ENCODE measurements around the gene FOLH1.
"Not testable (repeated sequence)": the region's sequence is repeated elsewhere in the genome, so short reads cannot be mapped to it uniquely, and the experiment has no call there.

The FOLH1 gene

DNA sequence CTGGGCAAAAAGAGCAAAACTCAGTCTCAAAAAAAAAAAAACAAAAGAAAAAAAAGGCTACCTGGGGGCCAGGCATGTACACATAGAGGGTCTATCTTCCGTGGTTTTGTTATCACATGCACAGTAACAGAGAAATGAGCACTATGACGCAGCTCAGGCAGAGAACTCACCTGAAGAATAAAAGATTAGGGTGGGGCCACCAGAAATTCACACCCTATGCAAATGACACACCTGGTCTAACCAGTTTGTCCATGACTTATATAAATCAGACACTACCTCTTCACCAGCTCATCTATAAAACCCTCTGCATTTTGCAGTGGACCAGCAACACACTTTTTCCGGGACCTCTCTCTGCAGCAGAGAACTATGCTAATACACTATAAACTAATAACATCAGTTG lies 30.5 kb downstream of the FOLH1 start:
- not testable (repeated sequence) for H3K36me3 ChIP-seq (ENCODE audit: control insufficient read depth in 1 of 2, insufficient read depth in 2 of 2, low read length in 2 of 2); H3K18ac ChIP-seq (ENCODE audit: low read length); H2BK120ac ChIP-seq (ENCODE audit: insufficient read depth, low read length, poor library complexity); H3K27me3 ChIP-seq (ENCODE audit: insufficient read depth, low read length); DNase-seq; H2BK5ac ChIP-seq (ENCODE audit: low read depth, low read length, poor library complexity); H3K79me1 ChIP-seq (ENCODE audit: low read length); H3K23ac ChIP-seq (ENCODE audit: low read length); H3K4me1 ChIP-seq (ENCODE audit: control insufficient read depth in 1 of 2, insufficient read depth in 2 of 2, low read length in 2 of 2); H3K4me3 ChIP-seq (ENCODE audit: low read depth, low read length); H4K91ac ChIP-seq (ENCODE audit: low read depth, low read length); H4K12ac ChIP-seq (ENCODE audit: low read depth, low read length); H2AFZ ChIP-seq (ENCODE audit: insufficient read depth, low read length, poor library complexity); H3K4ac ChIP-seq (ENCODE audit: low read depth, low read length); H3K4me2 ChIP-seq (ENCODE audit: low read length); H2AK5ac ChIP-seq (ENCODE audit: low read length); H3K9me3 ChIP-seq (ENCODE audit: insufficient read depth, low read depth, low read length); H3K14ac ChIP-seq (ENCODE audit: low read length); H2BK12ac ChIP-seq (ENCODE audit: low read length); H3K27ac ChIP-seq (ENCODE audit: low read depth, low read length); H4K8ac ChIP-seq (ENCODE audit: low read depth, low read length); H3K79me2 ChIP-seq (ENCODE audit: control insufficient read depth, insufficient read depth, low read length, poor library complexity); H3K9ac ChIP-seq (ENCODE audit: low read length)
- no CpG with 5 or more reads among the region's 3 CpGs for WGBS (ENCODE audit: extremely low coverage, insufficient coverage, insufficient read length)

DNA sequence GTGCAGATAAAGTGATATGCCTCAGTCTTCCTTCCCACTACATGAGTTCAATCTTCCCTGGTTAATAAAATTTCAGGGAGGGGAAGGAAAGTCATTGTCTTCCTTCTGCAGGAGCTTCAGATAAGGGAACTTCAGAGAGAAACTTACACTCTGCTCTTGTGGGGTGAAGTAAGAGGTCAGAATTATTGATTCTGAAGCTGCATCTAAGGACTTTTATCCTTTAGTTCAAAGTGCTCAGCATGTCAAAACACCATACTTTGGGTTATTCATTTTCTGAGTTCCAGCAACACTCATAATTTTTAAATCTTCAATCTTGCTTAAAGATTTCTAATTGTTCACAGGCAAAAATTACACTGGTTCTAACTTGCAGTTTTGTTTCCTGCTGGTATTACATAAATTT lies 33.0 kb downstream of the FOLH1 start:
- not testable (repeated sequence) for H2BK12ac ChIP-seq (ENCODE audit: low read length); H4K91ac ChIP-seq (ENCODE audit: low read depth, low read length); H3K27me3 ChIP-seq (ENCODE audit: insufficient read depth, low read length); H4K8ac ChIP-seq (ENCODE audit: low read depth, low read length); H3K23ac ChIP-seq (ENCODE audit: low read length); H2AFZ ChIP-seq (ENCODE audit: insufficient read depth, low read length, poor library complexity); H4K12ac ChIP-seq (ENCODE audit: low read depth, low read length); H3K9me3 ChIP-seq (ENCODE audit: insufficient read depth, low read depth, low read length); H3K79me1 ChIP-seq (ENCODE audit: low read length); H3K18ac ChIP-seq (ENCODE audit: low read length); H3K4ac ChIP-seq (ENCODE audit: low read depth, low read length); DNase-seq; H2AK5ac ChIP-seq (ENCODE audit: low read length); H3K4me1 ChIP-seq (ENCODE audit: control insufficient read depth in 1 of 2, insufficient read depth in 2 of 2, low read length in 2 of 2); H3K27ac ChIP-seq (ENCODE audit: low read depth, low read length); H3K4me3 ChIP-seq (ENCODE audit: low read depth, low read length); H3K79me2 ChIP-seq (ENCODE audit: control insufficient read depth, insufficient read depth, low read length, poor library complexity); H3K36me3 ChIP-seq (ENCODE audit: control insufficient read depth in 1 of 2, insufficient read depth in 2 of 2, low read length in 2 of 2); H3K4me2 ChIP-seq (ENCODE audit: low read length); H2BK5ac ChIP-seq (ENCODE audit: low read depth, low read length, poor library complexity); H3K14ac ChIP-seq (ENCODE audit: low read length); H2BK120ac ChIP-seq (ENCODE audit: insufficient read depth, low read length, poor library complexity); H3K9ac ChIP-seq (ENCODE audit: low read length)

DNA sequence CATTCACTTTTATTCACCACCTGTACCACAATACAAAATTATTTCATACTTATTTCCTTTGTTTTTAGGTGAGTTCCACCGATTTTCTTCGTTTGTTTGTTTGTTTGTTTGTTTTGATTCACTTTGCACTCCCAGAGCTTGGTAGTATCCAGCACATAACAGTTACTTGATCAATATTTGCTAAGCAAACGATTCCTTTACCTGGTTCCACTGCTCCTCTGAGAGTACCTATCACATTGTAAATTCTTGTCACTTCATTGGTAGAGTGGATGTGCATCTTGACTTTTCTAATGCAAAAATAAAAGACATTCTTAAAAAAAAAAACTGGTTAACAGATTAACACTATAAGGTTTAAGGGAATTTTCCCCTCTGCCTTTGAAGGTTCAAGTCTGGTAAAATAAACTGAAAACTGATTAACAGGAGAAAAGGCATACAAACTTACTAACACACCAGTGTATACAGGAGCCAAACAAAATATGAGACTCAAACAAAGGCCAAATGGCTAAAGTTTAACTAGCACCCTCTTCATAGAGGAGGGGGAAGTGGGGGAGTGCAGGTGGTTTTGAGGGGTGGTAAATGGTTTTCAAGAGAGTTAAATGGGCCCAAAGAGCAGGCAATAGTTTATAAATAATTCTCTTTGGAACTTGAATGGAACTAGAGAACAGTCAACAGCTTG lies 33.6 kb downstream of the FOLH1 start:
- not testable (repeated sequence) for DNase-seq; H3K4me2 ChIP-seq (ENCODE audit: low read length); H2BK5ac ChIP-seq (ENCODE audit: low read depth, low read length, poor library complexity); H3K79me2 ChIP-seq (ENCODE audit: control insufficient read depth, insufficient read depth, low read length, poor library complexity); H3K79me1 ChIP-seq (ENCODE audit: low read length); H3K4me1 ChIP-seq (ENCODE audit: control insufficient read depth in 1 of 2, insufficient read depth in 2 of 2, low read length in 2 of 2); H3K27ac ChIP-seq (ENCODE audit: low read depth, low read length); H3K23ac ChIP-seq (ENCODE audit: low read length); H3K9ac ChIP-seq (ENCODE audit: low read length); H3K18ac ChIP-seq (ENCODE audit: low read length); H3K27me3 ChIP-seq (ENCODE audit: insufficient read depth, low read length); H3K4ac ChIP-seq (ENCODE audit: low read depth, low read length); H4K91ac ChIP-seq (ENCODE audit: low read depth, low read length); H2BK12ac ChIP-seq (ENCODE audit: low read length); H2AFZ ChIP-seq (ENCODE audit: insufficient read depth, low read length, poor library complexity); H3K4me3 ChIP-seq (ENCODE audit: low read depth, low read length); H3K14ac ChIP-seq (ENCODE audit: low read length); H4K12ac ChIP-seq (ENCODE audit: low read depth, low read length); H3K36me3 ChIP-seq (ENCODE audit: control insufficient read depth in 1 of 2, insufficient read depth in 2 of 2, low read length in 2 of 2); H4K8ac ChIP-seq (ENCODE audit: low read depth, low read length); H2AK5ac ChIP-seq (ENCODE audit: low read length); H3K9me3 ChIP-seq (ENCODE audit: insufficient read depth, low read depth, low read length); H2BK120ac ChIP-seq (ENCODE audit: insufficient read depth, low read length, poor library complexity)
- WGBS (ENCODE audit: extremely low coverage, insufficient coverage, insufficient read length): no CpG with 5 or more reads among the region's 3 CpGs

DNA sequence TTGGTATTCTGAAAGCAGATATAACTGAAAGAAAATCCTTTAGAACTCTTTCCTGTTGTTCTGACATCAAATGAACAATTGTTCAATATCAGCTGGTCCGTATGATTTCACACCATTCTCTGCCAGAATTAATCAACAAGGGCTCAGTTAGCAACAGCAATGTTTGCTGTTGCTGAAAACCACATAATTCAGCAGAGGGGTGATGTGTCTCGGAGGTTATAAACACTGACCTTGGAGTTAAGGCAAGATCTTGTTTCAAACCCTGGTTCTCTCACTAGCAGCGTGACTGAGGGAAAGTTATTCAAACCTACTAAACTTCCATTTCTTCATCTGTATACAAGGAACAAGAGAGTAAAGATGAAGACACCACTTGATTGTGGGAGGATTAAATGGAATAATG lies 36.8 kb downstream of the FOLH1 start:
- not testable (repeated sequence) for H3K23ac ChIP-seq (ENCODE audit: low read length); H2BK120ac ChIP-seq (ENCODE audit: insufficient read depth, low read length, poor library complexity); H2BK5ac ChIP-seq (ENCODE audit: low read depth, low read length, poor library complexity); H3K36me3 ChIP-seq (ENCODE audit: control insufficient read depth in 1 of 2, insufficient read depth in 2 of 2, low read length in 2 of 2); H3K79me1 ChIP-seq (ENCODE audit: low read length); H4K8ac ChIP-seq (ENCODE audit: low read depth, low read length); H3K9ac ChIP-seq (ENCODE audit: low read length); H2AK5ac ChIP-seq (ENCODE audit: low read length); H3K79me2 ChIP-seq (ENCODE audit: control insufficient read depth, insufficient read depth, low read length, poor library complexity); H2AFZ ChIP-seq (ENCODE audit: insufficient read depth, low read length, poor library complexity); H3K9me3 ChIP-seq (ENCODE audit: insufficient read depth, low read depth, low read length); H3K4me3 ChIP-seq (ENCODE audit: low read depth, low read length); H3K14ac ChIP-seq (ENCODE audit: low read length); H3K27ac ChIP-seq (ENCODE audit: low read depth, low read length); H3K18ac ChIP-seq (ENCODE audit: low read length); H4K91ac ChIP-seq (ENCODE audit: low read depth, low read length); H3K4ac ChIP-seq (ENCODE audit: low read depth, low read length); H3K27me3 ChIP-seq (ENCODE audit: insufficient read depth, low read length); H3K4me1 ChIP-seq (ENCODE audit: control insufficient read depth in 1 of 2, insufficient read depth in 2 of 2, low read length in 2 of 2); H4K12ac ChIP-seq (ENCODE audit: low read depth, low read length); DNase-seq; H3K4me2 ChIP-seq (ENCODE audit: low read length); H2BK12ac ChIP-seq (ENCODE audit: low read length)
- WGBS (ENCODE audit: extremely low coverage, insufficient coverage, insufficient read length): no CpG with 5 or more reads among the region's 3 CpGs

Measured in trophoblast cell (in vitro differentiated cells and primary cell).